HL-60 (cell line): ENCODE data around the gene SAP130.

Experiments used
- CTCF ChIP-seq: IDR thresholded peaks from one replicate; pipeline ENCODE4 v1.5.1; 2011; ENCODE audit warnings: low read length, control low read depth, inconsistent platforms; ENCODE audit not compliant: insufficient read depth
- GABPA ChIP-seq: IDR thresholded peaks from 2 replicates; pipeline ENCODE4 v1.6.1; 2012; ENCODE audit warnings: low read depth
- POLR2AphosphoS5 ChIP-seq: IDR thresholded peaks from 2 replicates; pipeline ENCODE4 v1.6.1; 2012; ENCODE audit warnings: low read depth
- REST ChIP-seq: IDR thresholded peaks from 2 replicates; pipeline ENCODE4 v1.6.1; 2012; ENCODE audit warnings: low read depth; ENCODE audit not compliant: insufficient replicate concordance
- SPI1 ChIP-seq: IDR thresholded peaks from 2 replicates; pipeline ENCODE4 v1.6.1; 2012; ENCODE audit warnings: low read depth, mild to moderate bottlenecking, borderline replicate concordance

GRCh38 chr2:127996160-127996559 is 31.7 kb downstream of the SAP130 start:
- no peak for TF ChIP-seq GABPA
- TF ChIP-seq CTCF, result no peak
- TF ChIP-seq REST, result no peak
- no peak for TF ChIP-seq POLR2AphosphoS5
- TF ChIP-seq SPI1, result no peak
